HepG2 (cell line): ENCODE results near the gene AIF1. TPM values are rescaled to one million over a fixed set of nuclear protein-coding genes. Genes with fewer than 3 reads are reported as not detected.
A peak's percentile ranks its signal among the peaks of the same experiment; 100 is the strongest.

Experiments
- ATAC-seq: fragments of 200-7000 bp; cut with Tn5 transposase; 3 replicates; pipeline ENCODE4 v1.9.1; 2020; ENCODE audit warnings: mild to moderate bottlenecking, moderate library complexity
- BruUV-seq: library from RNA; stranded (reverse); fragments of 400-500 nt; replicated peaks from 2 replicates; lab custom pipeline; 2021; lab: Mats Ljungman, UMichigan
- CTCF ChIA-PET: fragments of 300-600 bp; formaldehyde crosslinking; extraction: SDS; loops from one replicate; lab custom pipeline; 2021; ENCODE audit warnings: low total read pairs, inconsistent platforms, low intra/inter-chr PET ratio; lab: Yijun Ruan, JAX
- POLR2A ChIA-PET: fragments of 350-600 bp; sonication (Branson Sonifier 250); formaldehyde crosslinking; loops from one replicate; lab custom pipeline; 2020; ENCODE audit warnings: antibody characterized with exemption, inconsistent platforms; lab: Yijun Ruan, JAX
- DNase-seq: peaks from one replicate; pipeline ENCODE4 v3.0.0-alpha.2; 2015; ENCODE audit warnings: low spot score
- FAIRE-seq: peaks from 3 replicates; lab custom pipeline; 2011; peaks lifted over from hg19 to GRCh38; lab: Jason Lieb, UNC
- H2AFZ ChIP-seq: one replicate; pipeline ENCODE4 v1.6.1; 2011; ENCODE audit warnings: low read length, inconsistent platforms
- H3K27ac ChIP-seq: fragments of 300-600 bp; 3 replicates; pipeline ENCODE4 v1.8.0; 2011; ENCODE audit warnings: mixed run types, mild to moderate bottlenecking, mixed read lengths, low read length, inconsistent platforms; ENCODE audit not compliant: insufficient read depth; ENCODE audit errors: extremely low read length
- H3K27me3 ChIP-seq, 2 experiments: fragments of 200-600 bp in 1 of 2; 2 replicates in 1 of 2; 3 replicates in 1 of 2; pipeline versions ENCODE4 v1.6.0 to v1.8.0; 2011; ENCODE audit warnings: low read length in 2 of 2, mild to moderate bottlenecking in 2 of 2, moderate library complexity in 2 of 2, inconsistent platforms in 1 of 2; ENCODE audit not compliant: insufficient read depth in 2 of 2, control insufficient read depth in 1 of 2
- H3K36me3 ChIP-seq, 2 experiments: fragments of 200-600 bp in 1 of 2; replicated peaks in 1 of 2; 2 replicates in 1 of 2; 3 replicates in 1 of 2; pipeline versions ENCODE4 v1.5.1 to v1.8.0; 2011; ENCODE audit warnings: low read length in 2 of 2, inconsistent platforms in 1 of 2; ENCODE audit not compliant: insufficient read depth in 2 of 2, control insufficient read depth in 1 of 2
- H3K4me1 ChIP-seq: 2 replicates; pipeline ENCODE4 v1.5.1; 2012; ENCODE audit warnings: low read length, inconsistent platforms; ENCODE audit not compliant: insufficient read depth
- H3K4me2 ChIP-seq: 2 replicates; pipeline ENCODE4 v1.6.0; 2011; ENCODE audit warnings: low read depth, low read length, inconsistent platforms
- H3K4me3 ChIP-seq, 3 experiments: fragments of 200-600 bp in 1 of 3; sonication (generic), shearing (Covaris generic) in 1 of 3; replicated peaks in 1 of 3; 2 replicates each; pipeline ENCODE4 v1.5.1; 2011 to 2016; ENCODE audit warnings: low read length in 3 of 3, inconsistent platforms in 2 of 3, low read depth in 2 of 3, mild to moderate bottlenecking in 2 of 3, control low read depth in 1 of 3, mixed read lengths in 1 of 3; ENCODE audit not compliant: insufficient read depth in 1 of 3
- H3K79me2 ChIP-seq: one replicate; pipeline ENCODE4 v1.6.1; 2011; ENCODE audit warnings: low read length, inconsistent platforms; ENCODE audit not compliant: insufficient read depth
- H3K9ac ChIP-seq: 2 replicates; pipeline ENCODE4 v1.6.0; 2011; ENCODE audit warnings: mild to moderate bottlenecking, low read depth, low read length, inconsistent platforms; ENCODE audit not compliant: insufficient read depth
- H3K9me3 ChIP-seq: 2 replicates; pipeline ENCODE4 v1.5.1; 2012; ENCODE audit warnings: mild to moderate bottlenecking, low read length
- H4K20me1 ChIP-seq: 2 replicates; pipeline ENCODE4 v1.6.0; 2011; ENCODE audit warnings: inconsistent platforms, mild to moderate bottlenecking, low read length, moderate library complexity; ENCODE audit not compliant: insufficient read depth
- AGO2 ChIP-seq: fragments of 200-400 bp; formaldehyde crosslinking; optimal IDR thresholded peaks from 2 replicates; pipeline ENCODE3; 2017; ENCODE audit warnings: mild to moderate bottlenecking, low read depth, low read length, moderate library complexity
- CEBPG ChIP-seq: IDR thresholded peaks from 2 replicates; pipeline ENCODE4 v1.6.1; 2016
- PBX2 ChIP-seq: IDR thresholded peaks from 2 replicates; pipeline ENCODE4 v1.6.1; 2016; ENCODE audit warnings: control low read depth
- RBFOX2 ChIP-seq: fragments of 200-400 bp; formaldehyde crosslinking; IDR thresholded peaks from 2 replicates; pipeline ENCODE4 v1.6.1; 2017; ENCODE audit warnings: low read depth, mild to moderate bottlenecking, low read length
- RBM22 ChIP-seq: fragments of 200-400 bp; formaldehyde crosslinking; optimal IDR thresholded peaks from 2 replicates; pipeline ENCODE3; 2017; ENCODE audit warnings: mild to moderate bottlenecking, low read length, moderate library complexity
- SMAD3 ChIP-seq: sonication (generic); formaldehyde crosslinking; IDR thresholded peaks from 2 replicates; pipeline ENCODE4 v1.4.0; 2020; ENCODE audit warnings: missing genetic modification reagents
- ZNF329 ChIP-seq: sonication (generic); formaldehyde crosslinking; IDR thresholded peaks from 2 replicates; pipeline ENCODE4 v1.9.0; 2021; ENCODE audit warnings: low read depth, mild to moderate bottlenecking, missing genetic modification reagents
- ZNF557 ChIP-seq: sonication (generic); formaldehyde crosslinking; IDR thresholded peaks from 2 replicates; pipeline ENCODE4 v1.4.0; 2020; ENCODE audit warnings: missing genetic modification reagents
- WGBS: methylation state at CpG from one replicate; pipeline ENCODE4 v1.1.6; 2017; ENCODE audit warnings: low lambda C conversion rate; 5-methylcytosine and 5-hydroxymethylcytosine counted together
- in situ Hi-C: cut with HindIII; loops from 2 replicates; pipeline ENCODE4 v1.10.0; 2017; ENCODE audit warnings: low pct_unique_long_range_greater_than_20kb; ENCODE audit not compliant: extremely low pct_ligation_motif_present
- intact Hi-C: fragments of 100-400 bp; cut with micrococcal nuclease; formaldehyde crosslinking; loops from one replicate; pipeline ENCODE4 v1.10.0; 2022; ENCODE audit not compliant: unreplicated experiment
- polyA plus RNA-seq, 8 experiments: library from polyadenylated mRNA; depleted of rRNA in 3 of 8; stranded (reverse) in 7 of 8; unstranded in 1 of 8; fragments of >200 nt; fragmentation: Illumina TruSeq in 4 of 8; extraction: Trizol in 4 of 8; gene quantifications; 2 replicates each; pipeline versions ENCODE4 v1.2.1 to v1.2.3, GENCODE V29; 2011 to 2016; ENCODE audit warnings: low read depth in 4 of 8, missing spikeins in 1 of 8, mixed read lengths in 1 of 8; ENCODE audit not compliant: insufficient read depth in 1 of 8
- total RNA-seq, 5 experiments: library from RNA; depleted of rRNA; stranded (reverse); fragments of >200 nt; fragmentation: Illumina TruSeq; extraction: Trizol; gene quantifications; 2 replicates each; pipeline ENCODE4 v1.2.3, GENCODE V29; 2016; ENCODE audit warnings: low read depth in 1 of 5

Gene AIF1
- total and polyA plus RNA-seq, 2 of the 13 experiments (the other 11 are each of a cell fraction or from before 2014, with no cell fraction given): 1.5 TPM; not detected in 1

GRCh38 chr6:31634969-31635575 lies 20.0 kb downstream of the AIF1 start:
- DNase-seq (no peak), FAIRE-seq (no peak)

More at GRCh38 chr6:31634969-31635575, 20.0 kb downstream of the AIF1 start:
- TF ChIP-seq ZNF329 (CRISPR knock-in tag): no peak
- peak; percentile 61 for TF ChIP-seq RBM22
- TF ChIP-seq CEBPG (CRISPR knock-in tag): no peak
- TF ChIP-seq SMAD3 (CRISPR knock-in tag): no peak
- TF ChIP-seq ZNF557 (CRISPR knock-in tag): no peak
- peak; percentile 76 for TF ChIP-seq AGO2
- peak; percentile 46; the same call in 1 of the 2 replicates for TF ChIP-seq RBFOX2
- TF ChIP-seq PBX2 (CRISPR knock-in tag): no peak
- peak; percentile 1; the same call in 2 of the 3 replicates for ATAC-seq
- ChIA-PET POLR2A (interaction anchor here (0.8 to 3.4 kb wide), 8 partner anchors 9 to 29 kb away, joined by 3 to 20 read pairs (median 4); partner anchors contain the start of genes APOM, BAG6, C6orf47 and GPANK1), CTCF (no interaction called here)
- intact Hi-C loops (no loop called here), in situ Hi-C loops (no loop called here)
- no peak overlapping the region for H3K27ac ChIP-seq
- no peaks in the 10 kb centered on the region for H3K4me1 ChIP-seq
- H3K9me3 ChIP-seq: no peaks in the 10 kb centered on the region
- H3K4me2 ChIP-seq: no peak overlapping the region
- peaks cover 60 to 87% of the 10 kb centered on the region in 2 experiments for H3K36me3 ChIP-seq
- H4K20me1 ChIP-seq: no peaks in the 10 kb centered on the region; the same call in 1 of the 2 replicates
- no peak overlapping the region for H2AFZ ChIP-seq
- H3K79me2 ChIP-seq: no peaks in the 10 kb centered on the region
- BruUV-seq: no TSS peak
- no peak overlapping the region for H3K4me3 ChIP-seq
- no peak overlapping the region for H3K9ac ChIP-seq
- no peaks in the 10 kb centered on the region for H3K27me3 ChIP-seq
- WGBS: 88% methylated on average over 11 of the region's 11 CpGs
